Lung microvascular endothelial cell (primary cell): ENCODE measurements around the gene PLXND1. TPM values are rescaled to one million over a fixed set of nuclear protein-coding genes. Genes with fewer than 3 reads are reported as not detected.
"Not testable (repeated sequence)": the region's sequence is repeated elsewhere in the genome, so short reads cannot be mapped to it uniquely, and the experiment has no call there.

Source experiments
- DNase-seq, 2 donors: peaks; one replicate each; pipeline versions ENCODE4 v3.0.0 to v3.0.0-alpha.2; 2010; ENCODE audit warnings: low read depth in 2 of 2
- total RNA-seq: library from RNA; depleted of rRNA; stranded (reverse); fragments of >200 nt; gene quantifications from 2 replicates; pipeline ENCODE4 v1.2.1, GENCODE V29; 2014

The PLXND1 gene
- total RNA-seq, 1 donor from 2014 or later, result 131 TPM

DNA sequence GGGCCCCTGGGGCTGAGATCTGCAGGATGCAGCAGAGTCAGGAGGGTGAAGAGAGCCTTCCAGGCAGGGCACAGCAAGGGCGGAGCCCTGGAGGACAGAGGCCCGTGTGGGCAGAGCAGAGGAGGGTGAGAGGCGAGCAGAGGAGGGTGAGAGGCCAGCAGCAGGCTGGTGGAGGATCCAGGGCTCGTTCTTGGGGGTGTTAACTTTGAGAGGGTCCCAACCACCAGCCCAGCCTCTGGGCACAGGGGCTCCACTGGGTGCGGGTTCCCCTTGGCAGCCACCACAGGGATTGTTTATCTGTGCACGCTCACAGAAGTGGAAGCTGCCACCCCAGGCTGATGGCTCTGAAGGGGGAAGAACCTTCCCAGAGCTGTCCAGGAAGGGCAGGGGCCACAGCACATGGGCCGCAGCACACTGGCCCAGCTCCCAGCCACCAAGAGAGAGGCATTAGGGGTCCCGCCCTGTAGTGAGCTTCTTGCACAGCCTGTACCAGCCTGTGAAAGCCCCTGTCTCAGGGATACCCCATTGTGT is 9.3 kb upstream of the PLXND1 start:
- DNase-seq, result no peak

GRCh38 chr3:129614927-129615363 is 8.5 kb upstream of the PLXND1 start:
- peak in 1 of 2 donors; percentile 48 for DNase-seq

DNA sequence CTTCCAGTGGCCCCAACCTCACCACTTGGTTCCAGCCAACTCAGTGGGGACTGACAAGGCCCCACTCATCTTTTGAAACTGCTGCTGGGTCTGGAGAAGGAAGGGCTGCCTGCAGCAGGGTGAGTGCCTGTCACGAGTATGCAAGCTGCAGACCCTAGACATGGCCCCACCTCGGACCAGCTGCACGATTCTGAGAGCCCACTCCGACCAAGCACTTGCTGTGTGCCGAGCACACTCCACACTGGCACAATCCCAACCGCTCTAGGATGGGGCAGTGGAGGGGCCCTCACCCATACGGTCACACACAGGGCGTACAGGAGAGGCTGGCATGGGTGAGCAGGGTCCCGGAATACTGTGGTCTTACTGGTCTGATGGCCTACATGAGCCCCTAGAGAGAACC is 8.0 kb upstream of the PLXND1 start:
- DNase-seq, result no peak

GRCh38 chr3:129613367-129613740 is 6.9 kb upstream of the PLXND1 start:
- DNase-seq, result no peak

- DNase-seq, result peak in 1 of 2 donors; percentile 58
These were observed 6.3 kb upstream of the PLXND1 start for GRCh38 chr3:129612534-129613366.

DNA sequence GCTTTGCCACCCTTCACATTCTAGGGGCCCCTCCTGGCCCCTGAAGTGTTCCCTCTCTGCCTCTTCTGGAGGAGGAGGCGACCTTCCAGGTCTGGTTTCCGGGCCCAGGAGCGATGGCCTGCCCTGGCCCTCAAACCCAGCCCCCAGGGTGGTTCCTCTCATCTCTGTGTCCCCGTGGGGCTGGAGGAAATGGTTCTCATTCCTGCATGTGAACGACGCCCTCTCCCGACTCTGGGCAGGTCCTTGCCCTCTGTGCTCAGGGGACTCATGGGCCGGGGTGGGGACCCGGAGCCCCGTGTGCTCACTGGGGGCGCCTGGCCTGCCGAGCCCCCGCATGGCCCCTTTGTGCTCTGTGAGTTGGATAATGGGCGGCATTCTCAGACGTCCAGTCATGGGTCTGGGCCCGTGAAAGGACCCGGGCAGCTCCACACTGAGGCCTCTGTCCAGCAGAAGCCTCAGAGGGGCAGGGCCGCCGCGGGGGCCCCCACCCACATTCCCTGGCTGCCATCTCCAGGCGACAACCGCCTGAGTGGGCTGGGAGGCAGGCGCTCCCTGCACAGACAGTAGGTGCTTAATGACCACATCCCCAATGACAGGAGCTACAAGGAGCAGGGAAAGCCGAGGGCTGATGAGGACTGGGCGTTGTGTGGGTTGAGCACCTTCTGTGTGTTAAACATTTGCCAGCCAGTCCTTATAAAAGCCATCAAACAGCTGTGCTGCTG is 5.5 kb upstream of the PLXND1 start:
- DNase-seq, result peak; percentile 60 to 63

- no peak for DNase-seq
These were observed 4.9 kb upstream of the PLXND1 start for GRCh38 chr3:129611446-129611800.

DNA sequence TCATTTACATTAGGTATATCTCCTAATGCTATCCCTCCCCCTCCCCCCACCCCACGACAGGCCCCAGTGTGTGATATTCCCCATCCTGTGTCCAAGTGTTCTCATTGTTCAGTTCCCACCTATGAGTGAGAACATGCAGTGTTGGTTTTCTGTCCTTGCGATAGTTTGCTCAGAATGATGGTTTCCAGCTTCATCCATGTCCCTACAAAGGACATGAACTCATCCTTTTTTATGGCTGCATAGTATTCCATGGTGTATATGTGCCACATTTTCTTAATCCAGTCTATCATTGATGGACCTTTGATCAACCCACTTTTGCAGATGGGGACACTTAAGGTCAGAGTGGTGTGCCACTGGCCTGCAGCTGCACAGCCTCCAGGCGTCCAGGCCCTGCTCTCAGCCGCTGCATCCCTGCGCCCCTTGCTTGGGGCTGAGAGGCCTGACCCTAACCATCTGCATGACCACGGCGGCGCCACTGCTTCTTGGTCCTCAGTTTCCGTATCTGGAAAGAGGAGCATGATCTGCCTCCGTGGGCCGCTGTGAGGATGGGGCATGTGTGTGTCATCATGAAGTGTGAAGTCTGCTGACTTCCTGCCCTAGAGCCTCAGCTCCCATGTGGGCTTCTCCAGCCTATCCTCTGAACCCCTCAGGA is 4.4 kb upstream of the PLXND1 start:
- not testable (repeated sequence) for DNase-seq

- peak in 1 of 2 donors; percentile 57 for DNase-seq
These were observed 3.8 kb upstream of the PLXND1 start for GRCh38 chr3:129610276-129610675.

DNA sequence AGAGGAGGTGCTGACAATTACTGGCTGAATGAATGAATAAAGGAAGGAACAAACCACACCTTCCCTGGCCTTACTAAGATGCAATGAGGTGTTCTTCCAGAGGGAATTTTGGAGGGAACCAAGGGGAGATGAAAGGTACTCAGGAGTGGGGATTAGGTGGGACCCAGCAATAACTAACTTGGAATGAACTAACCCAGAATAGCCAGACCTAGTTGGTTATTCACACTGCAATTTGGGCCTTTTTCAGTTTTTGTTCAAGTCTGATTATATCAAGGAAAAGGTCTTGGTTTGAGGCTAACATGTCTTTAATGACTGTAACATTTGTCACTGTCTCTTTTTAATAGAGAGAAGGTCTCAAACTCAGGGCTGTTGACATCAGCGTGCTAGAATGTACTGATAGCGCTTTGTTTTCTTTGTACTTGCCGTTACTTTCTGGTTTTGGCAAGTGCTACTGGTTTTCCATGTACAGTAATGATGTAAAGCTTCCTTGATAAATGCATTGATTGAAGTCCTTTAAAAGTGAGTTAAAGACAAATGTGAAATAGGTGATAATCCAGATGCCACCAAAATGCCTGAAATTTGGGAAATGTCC is 3.2 kb upstream of the PLXND1 start:
- peak; percentile 62 to 90 for DNase-seq

- DNase-seq, result peak in 1 of 2 donors; percentile 36
These were observed 2.6 kb upstream of the PLXND1 start for GRCh38 chr3:129608936-129609590.

GRCh38 chr3:129608087-129608935 is 1.8 kb upstream of the PLXND1 start:
- peak; percentile 74 to 77 for DNase-seq

DNA sequence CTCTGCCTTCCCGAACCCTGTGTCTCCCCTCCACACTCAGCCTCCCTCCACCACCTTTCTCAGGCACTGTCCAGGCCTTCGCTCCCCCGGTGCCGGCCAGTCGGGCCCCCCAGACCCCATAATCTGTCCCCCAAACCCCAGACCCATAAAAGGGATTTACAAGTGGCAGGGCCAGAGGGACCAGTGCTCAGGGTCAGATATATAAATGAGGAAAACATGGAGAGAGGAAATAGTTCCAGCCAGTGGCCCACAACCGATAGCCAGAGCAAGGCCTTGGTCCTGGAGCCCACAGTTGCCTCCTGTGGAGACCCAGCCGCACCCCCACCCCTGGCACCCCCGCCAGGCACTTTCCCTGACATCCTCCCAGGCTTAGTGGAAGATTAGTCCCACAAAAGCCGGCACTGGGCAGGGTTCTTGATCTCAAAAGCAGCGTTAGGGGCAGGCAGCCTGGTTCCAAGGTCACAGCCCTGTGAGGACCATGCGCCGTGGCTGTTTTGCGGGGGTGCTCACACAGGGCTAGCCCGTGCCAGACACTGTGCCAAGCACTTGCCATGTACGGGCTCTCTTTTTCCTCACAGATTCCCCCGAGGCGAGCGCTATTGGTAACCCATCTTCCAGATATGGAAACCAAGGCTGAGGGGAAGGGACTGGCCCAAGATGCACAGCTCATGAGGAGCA is 1.1 kb upstream of the PLXND1 start:
- DNase-seq, result peak in 1 of 2 donors; percentile 53

DNA sequence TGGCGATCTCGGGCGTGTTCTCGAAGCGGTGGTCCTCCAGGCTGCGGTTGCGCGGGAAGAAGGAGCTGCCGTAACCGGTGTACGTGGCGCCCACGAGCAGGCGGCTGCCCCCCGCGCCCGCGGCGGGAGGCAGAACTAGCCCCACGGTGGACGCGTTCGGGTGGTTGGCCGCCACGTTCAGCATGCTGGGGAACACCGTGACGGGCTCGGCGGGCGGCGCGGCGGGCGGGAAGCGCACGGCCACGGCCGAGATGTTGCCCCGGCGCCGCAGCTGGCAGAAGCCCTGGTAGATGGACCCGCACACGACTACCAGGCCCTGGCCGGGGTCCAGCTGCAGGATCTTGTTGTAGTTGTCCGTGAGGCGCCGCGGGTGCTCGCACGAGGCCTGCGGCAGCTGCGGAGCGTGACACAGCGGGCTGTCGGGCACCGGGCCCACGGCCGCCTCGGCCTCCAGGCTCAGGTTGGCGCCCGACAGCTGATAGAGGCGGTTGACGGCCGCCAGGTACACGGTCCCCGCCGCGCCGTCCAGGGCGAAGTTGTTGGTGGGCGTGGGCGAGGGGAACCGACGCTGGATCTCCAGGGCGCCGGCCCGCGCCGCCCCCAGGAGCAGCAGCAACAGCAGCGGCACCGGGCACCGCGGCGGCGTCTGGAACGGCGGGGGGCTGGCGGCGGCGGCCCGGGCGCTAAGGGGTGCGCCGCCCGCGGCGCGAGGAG is 397 bp downstream of the PLXND1 start:
- DNase-seq, result peak; percentile 76 to 81

- peak; percentile 60 to 63 for DNase-seq
These were observed 1.1 kb downstream of the PLXND1 start for GRCh38 chr3:129605203-129605921.

GRCh38 chr3:129604767-129605166 is 1.7 kb downstream of the PLXND1 start:
- DNase-seq, result no peak

GRCh38 chr3:129603991-129604749 is 2.3 kb downstream of the PLXND1 start:
- DNase-seq, result no peak

DNA sequence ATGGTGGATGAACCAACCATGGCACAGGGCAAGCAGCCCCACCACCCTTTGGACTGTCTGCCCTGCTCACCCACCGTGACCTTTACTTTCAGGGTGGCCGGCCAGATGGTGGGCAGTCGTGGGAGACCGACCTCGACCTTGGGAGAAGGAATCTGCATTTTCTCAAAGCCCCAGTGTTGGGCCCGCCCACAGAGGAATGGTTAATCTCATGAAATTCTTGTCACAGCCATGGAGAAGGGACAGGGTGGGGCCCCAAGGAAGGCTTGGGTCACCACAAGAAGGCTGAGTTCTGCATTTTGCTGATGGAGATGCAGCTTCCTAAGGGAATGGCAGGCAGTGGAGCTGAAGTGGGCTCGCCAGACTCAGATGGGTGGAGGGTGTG is 2.9 kb downstream of the PLXND1 start:
- no peak for DNase-seq
